Uterus (tissue), 2 donors: ENCODE data around the gene GRIN1.

Experiments
- CTCF ChIP-seq, 4 experiments: fragments of 200-600 bp in 2 of 4; fragments of 450-650 bp in 2 of 4; sonication (generic) in 2 of 4; IDR thresholded peaks; one replicate each; pipeline ENCODE4 v1.5.1; 2016 to 2019; ENCODE audit warnings: antibody characterized with exemption in 4 of 4, mild to moderate bottlenecking in 2 of 4, moderate library complexity in 1 of 4
- POLR2A ChIP-seq, 2 donors: fragments of 450-650 bp; IDR thresholded peaks; one replicate each; pipeline ENCODE4 v1.6.1; 2016; ENCODE audit warnings: antibody characterized with exemption in 2 of 2, mild to moderate bottlenecking in 1 of 2, moderate library complexity in 1 of 2

GRCh38 chr9:137217276-137218211 lies 78.6 kb downstream of the GRIN1 start:
- TF ChIP-seq CTCF (IDR thresholded peaks at IDR 0.05): no peak
- peak in 1 of 2 donors; percentile 43 for TF ChIP-seq POLR2A (IDR thresholded peaks at IDR 0.05)
